AG04449 (cell line): ENCODE measurements around the gene PANK3.

ENCODE experiments used
- CTCF ChIA-PET: fragments of 350-600 bp; formaldehyde crosslinking; extraction: SDS; loops from one replicate; lab custom pipeline; 2021; ENCODE audit warnings: antibody characterized with exemption; lab: Yijun Ruan, JAX
- POLR2A ChIA-PET: fragments of 400-600, 350-600 bp; formaldehyde crosslinking; extraction: SDS; loops from one replicate; lab custom pipeline; 2020; ENCODE audit warnings: antibody characterized with exemption, inconsistent platforms; lab: Yijun Ruan, JAX
- DNase-seq: peaks from one replicate; pipeline ENCODE4 v3.0.0-alpha.2; 2010; ENCODE audit warnings: low read depth, low spot score
- H3K4me3 ChIP-seq: 2 replicates; pipeline ENCODE4 v1.5.1; 2011; ENCODE audit warnings: low read depth, mild to moderate bottlenecking, control low read depth, low read length
- TF ChIP-seq, protein P1 (sequence below): IDR thresholded peaks from one replicate; pipeline ENCODE4 v1.5.1; 2011; ENCODE audit warnings: mild to moderate bottlenecking, moderate library complexity, low read length, control low read depth, inconsistent platforms; ENCODE audit not compliant: insufficient read depth; ENCODE audit errors: missing control alignments

PANK3 gene

GRCh38 chr5:168578538-168579487 is at the start of gene PANK3:
PANK3 (minus strand) TSS chr5:168579368; CDS start chr5:168579283, 85 bp downstream.
- POLR2A ChIA-PET, result interaction anchor here (0.7 to 1.7 kb wide), 3 partner anchors 13 to 849 kb away, joined by 3 to 5 read pairs (median 3); no protein-coding TSS in a partner anchor
- CTCF ChIA-PET, result no interaction called here

GRCh38 chr5:168624850-168625364 is 45.7 kb upstream of the PANK3 start:
- TF ChIP-seq, protein P1, sequence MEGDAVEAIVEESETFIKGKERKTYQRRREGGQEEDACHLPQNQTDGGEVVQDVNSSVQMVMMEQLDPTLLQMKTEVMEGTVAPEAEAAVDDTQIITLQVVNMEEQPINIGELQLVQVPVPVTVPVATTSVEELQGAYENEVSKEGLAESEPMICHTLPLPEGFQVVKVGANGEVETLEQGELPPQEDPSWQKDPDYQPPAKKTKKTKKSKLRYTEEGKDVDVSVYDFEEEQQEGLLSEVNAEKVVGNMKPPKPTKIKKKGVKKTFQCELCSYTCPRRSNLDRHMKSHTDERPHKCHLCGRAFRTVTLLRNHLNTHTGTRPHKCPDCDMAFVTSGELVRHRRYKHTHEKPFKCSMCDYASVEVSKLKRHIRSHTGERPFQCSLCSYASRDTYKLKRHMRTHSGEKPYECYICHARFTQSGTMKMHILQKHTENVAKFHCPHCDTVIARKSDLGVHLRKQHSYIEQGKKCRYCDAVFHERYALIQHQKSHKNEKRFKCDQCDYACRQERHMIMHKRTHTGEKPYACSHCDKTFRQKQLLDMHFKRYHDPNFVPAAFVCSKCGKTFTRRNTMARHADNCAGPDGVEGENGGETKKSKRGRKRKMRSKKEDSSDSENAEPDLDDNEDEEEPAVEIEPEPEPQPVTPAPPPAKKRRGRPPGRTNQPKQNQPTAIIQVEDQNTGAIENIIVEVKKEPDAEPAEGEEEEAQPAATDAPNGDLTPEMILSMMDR, result no peak
- ChIA-PET POLR2A (no interaction called here), CTCF (no interaction called here)
- DNase-seq, result no peak
- H3K4me3 ChIP-seq, result no peak overlapping the region

More at GRCh38 chr5:168578538-168579487, at the start of gene PANK3:
- DNase-seq, result no peak
- H3K4me3 ChIP-seq, result peak within 1 kb of the TSS; percentile 83
- TF ChIP-seq, protein P1, result no peak

DNA sequence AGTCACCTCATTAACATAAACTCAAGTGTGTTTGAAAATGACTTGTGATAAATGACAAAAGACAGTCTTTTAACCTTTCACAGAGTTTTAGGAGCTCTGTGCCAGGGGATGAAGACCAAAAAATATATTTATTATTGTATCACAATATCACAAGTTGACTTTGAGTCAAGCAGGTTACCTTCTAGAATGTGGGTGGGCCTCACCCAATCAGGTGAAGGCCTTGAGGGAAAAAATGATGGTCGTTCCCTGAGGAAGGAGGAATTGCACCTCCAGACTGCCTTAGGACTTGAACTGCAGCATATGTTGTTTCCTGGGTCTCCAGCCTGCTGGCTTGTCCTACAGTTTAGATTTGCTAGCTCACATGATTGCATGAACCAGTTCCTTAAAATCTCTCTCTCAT is 41.6 kb upstream of the PANK3 start:
- H3K4me3 ChIP-seq, result no peak overlapping the region
- ChIA-PET POLR2A (no interaction called here), CTCF (no interaction called here)
- DNase-seq, result no peak
- TF ChIP-seq, protein P1, result no peak

GRCh38 chr5:168614661-168615060 is 35.5 kb upstream of the PANK3 start:
- H3K4me3 ChIP-seq, result no peak overlapping the region
- TF ChIP-seq, protein P1, result no peak
- POLR2A ChIA-PET, result no interaction called here
- DNase-seq, result no peak
- CTCF ChIA-PET, result interaction anchor here (1.3 kb wide), 1 partner anchor 16 kb away, joined by 3 read pairs; no protein-coding TSS in a partner anchor

DNA sequence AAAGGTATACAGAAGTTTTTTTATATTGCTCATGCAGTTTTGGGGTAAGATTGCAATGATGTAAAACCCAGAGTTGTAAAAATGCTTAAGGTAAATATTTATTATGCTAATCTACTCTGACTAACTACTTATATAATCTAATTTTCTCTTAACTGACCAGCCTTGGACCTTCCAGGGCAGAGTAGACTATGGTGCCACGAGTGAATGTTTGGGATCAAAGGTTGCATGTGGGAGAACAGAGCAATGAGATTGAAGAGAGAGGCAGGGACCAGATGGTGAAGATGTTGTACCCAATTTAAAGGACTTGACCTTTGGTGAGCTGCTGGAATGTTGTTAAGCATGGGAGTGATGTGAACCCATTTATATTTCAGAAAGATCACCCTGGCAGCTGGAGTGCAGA is 34.8 kb upstream of the PANK3 start:
- POLR2A ChIA-PET, result no interaction called here
- CTCF ChIA-PET, result interaction anchor here (1.3 kb wide), 1 partner anchor 16 kb away, joined by 3 read pairs; no protein-coding TSS in a partner anchor
- no peak overlapping the region for H3K4me3 ChIP-seq
- no peak for DNase-seq
- TF ChIP-seq, protein P1, result no peak

DNA sequence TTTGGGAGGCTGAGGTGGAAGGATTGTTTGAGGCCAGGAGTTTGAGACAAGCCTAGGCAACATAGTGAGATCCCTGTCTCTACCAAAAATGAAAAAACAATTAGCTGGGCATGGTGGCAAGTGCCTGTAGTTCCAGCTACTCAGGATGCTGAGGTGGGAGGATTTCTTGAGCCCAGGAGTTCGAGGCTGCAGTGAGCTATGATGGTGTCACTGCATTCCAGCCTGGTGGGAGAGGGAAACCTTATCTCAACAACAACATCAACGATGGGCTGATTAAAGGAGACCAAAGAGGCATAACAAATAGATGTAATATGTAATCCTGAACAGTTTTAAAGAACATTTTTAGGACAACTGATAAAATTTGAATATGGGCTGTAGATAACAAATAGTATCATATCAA is 34.2 kb upstream of the PANK3 start:
- POLR2A ChIA-PET, result no interaction called here
- CTCF ChIA-PET, result interaction anchor here (1.3 kb wide), 1 partner anchor 15 kb away, joined by 3 read pairs; no protein-coding TSS in a partner anchor
- DNase-seq, result no peak
- H3K4me3 ChIP-seq, result no peak overlapping the region
- TF ChIP-seq, protein P1, result no peak
